HG02642 (cell line): Measurements from ENCODE around the gene TUBB2A.
"Not testable (repeated sequence)": the region's sequence is repeated elsewhere in the genome, so short reads cannot be mapped to it uniquely, and the experiment has no call there.

ENCODE experiments used
- ATAC-seq: cut with Tn5 transposase; IDR thresholded peaks from one replicate; pipeline ENCODE4 v1.9.1; 2021; ENCODE audit warnings: mild to moderate bottlenecking; ENCODE audit not compliant: unreplicated experiment, poor library complexity

The TUBB2A gene

GRCh38 chr6:3157131-3157933 is at the start of gene TUBB2A:
Gene TUBB2A (minus strand): TSS chr6:3157544. CDS start chr6:3157463, 81 bp downstream.
- ATAC-seq, result peak; percentile 81

GRCh38 chr6:3206339-3207015 is 49.1 kb upstream of the TUBB2A start:
- no peak for ATAC-seq

DNA sequence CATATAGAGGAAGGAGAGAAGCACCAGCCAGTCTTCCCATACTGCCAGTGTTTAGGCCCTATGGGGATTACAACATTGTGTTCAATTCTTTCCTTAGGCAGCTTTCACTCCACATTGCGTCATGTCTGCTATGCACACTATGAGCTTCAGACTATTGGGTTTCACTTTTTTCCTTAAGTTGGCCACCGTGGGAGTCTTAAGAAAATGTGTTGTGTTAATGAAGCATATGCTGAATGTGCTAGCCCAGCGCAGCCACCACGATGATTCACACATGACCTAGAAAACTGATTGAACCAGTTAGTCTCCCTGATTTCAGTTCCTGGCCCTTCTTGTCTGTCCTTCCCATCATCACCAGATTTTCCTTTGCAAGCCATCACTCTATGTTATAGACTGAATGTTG is 48.6 kb upstream of the TUBB2A start:
- no peak for ATAC-seq

DNA sequence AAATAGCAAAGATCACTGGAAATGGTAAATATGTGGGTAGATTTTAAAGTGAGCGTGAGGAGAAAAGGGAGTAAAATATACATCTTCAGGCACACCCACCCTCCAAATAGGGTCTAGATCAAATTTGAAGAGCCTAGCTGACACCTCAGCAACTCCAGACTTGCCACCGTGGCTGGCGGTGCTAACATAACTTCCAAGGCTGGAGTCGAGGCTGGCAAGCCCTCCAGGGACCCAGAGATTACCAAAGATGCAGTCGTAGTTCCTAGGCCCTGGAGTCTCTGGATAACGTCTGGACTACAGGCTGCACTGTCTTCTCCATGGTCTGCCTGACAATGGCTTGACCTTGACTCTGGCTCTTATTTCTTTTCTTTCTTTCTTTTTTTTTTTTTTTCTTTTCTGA is 47.6 kb upstream of the TUBB2A start:
- no peak for ATAC-seq

DNA sequence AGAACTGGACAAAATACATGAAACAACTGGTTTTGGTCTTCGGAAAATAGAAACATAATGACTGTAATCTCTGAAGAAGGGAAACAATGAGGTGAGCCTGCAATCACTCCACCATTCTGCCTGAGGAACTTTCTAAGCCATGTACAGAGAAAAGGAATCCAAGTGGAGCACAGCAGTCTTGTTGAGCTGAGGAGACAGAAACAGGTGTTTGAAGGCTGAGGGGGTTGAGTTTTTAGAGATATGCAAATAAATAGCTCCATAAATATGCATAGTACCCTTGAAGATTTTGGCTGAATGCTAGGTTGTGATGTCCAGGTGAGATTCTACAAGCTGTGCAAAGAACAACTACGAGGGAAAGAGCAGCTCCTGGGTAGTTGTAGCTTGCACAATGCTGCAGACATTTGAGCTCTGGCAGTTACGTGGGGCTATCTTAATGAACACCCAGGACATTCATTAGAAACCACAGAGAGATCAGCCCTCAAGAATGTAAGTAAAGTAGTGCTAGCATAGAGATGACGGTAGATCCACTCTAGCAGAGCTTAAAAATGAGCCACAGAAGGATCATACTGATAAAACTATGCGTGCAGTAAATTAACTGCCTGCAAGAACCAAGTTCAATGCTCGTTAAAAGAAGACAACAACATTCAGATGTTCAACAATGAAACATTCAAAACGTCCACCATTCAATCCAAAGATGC is 45.8 kb upstream of the TUBB2A start:
- ATAC-seq, result no peak

DNA sequence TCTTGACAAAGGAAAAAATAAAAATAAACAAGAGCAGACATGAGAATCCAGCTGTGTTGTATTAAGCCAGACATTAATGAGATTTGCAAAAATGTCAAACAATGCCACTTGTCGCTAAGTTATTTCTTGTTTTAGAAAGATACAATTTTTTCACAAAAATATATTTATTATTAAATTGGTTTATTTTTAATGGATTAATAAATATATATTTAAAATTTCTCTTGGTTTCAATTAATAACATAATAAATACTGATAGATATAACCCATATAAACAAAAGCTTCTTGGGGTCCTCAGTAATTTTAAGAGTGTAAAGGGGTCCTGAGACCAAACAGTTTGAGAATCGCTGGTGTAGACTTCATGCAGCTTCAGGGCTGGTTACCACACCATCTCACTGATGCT is 44.0 kb upstream of the TUBB2A start:
- no peak for ATAC-seq

- ATAC-seq, result no peak
Observed at GRCh38 chr6:3200682-3201081, 43.3 kb upstream of the TUBB2A start.

GRCh38 chr6:3199382-3199781 is 42.0 kb upstream of the TUBB2A start:
- ATAC-seq, result no peak

DNA sequence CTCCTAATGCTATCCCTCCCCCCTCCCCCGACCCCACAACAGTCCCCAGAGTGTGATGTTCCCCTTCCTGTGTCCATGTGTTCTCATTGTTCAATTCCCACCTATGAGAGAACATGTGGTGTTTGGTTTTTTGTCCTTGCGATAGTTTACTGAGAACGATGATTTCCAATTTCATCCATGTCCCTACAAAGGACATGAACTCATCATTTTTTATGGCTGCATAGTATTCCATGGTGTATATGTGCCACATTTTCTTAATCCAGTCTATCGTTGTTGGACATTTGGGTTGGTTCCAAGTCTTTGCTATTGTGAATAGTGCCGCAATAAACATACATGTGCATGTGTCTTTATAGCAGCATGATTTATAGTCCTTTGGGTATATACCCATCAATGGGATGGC is 40.4 kb upstream of the TUBB2A start:
- not testable (repeated sequence) for ATAC-seq

- ATAC-seq, result no peak
Observed at GRCh38 chr6:3196770-3197169, 39.4 kb upstream of the TUBB2A start.

DNA sequence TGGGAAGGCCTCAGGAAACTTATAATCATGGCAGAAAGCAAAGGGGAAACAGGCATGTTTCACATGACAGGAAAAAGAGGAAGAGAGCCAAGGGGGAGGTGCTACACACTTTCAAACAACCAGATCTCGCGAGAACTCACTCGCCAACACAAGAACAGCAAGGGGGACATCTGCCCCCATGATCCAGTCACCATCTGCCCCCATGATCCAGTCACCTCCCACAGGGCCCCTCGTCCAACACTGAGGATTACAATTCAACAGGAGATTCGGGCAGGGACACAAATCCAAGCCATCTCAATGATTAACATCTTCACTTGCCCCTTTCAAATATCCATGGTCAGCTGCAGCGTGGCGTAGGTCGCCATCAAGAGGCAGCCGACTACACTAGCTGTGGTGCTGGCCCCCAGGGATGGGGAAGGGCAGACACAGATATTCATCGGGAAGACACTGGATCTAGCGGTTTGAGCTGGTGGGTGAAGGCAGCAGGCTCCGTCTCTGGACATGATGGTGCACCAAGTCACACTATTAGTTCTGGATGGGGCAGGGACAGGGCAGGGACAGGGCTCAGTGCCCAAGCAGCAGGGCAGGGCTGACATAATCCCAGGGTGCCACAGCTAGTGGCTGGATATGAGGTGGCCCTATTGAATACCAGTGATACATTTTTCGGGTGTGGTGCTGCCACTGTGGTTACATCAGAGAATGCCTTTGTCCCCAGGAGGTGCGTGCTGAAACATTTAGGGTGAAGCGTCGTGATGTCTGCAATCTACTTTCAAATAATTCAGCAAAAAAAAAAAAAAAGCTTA is 38.6 kb upstream of the TUBB2A start:
- no peak for ATAC-seq

- no peak for ATAC-seq
Observed at GRCh38 chr6:3195420-3195694, 38.0 kb upstream of the TUBB2A start.

- ATAC-seq, result no peak
Observed at GRCh38 chr6:3194535-3195419, 37.4 kb upstream of the TUBB2A start.

GRCh38 chr6:3193102-3193849 is 35.9 kb upstream of the TUBB2A start:
- no peak for ATAC-seq

GRCh38 chr6:3190779-3191178 is 33.4 kb upstream of the TUBB2A start:
- ATAC-seq, result no peak

DNA sequence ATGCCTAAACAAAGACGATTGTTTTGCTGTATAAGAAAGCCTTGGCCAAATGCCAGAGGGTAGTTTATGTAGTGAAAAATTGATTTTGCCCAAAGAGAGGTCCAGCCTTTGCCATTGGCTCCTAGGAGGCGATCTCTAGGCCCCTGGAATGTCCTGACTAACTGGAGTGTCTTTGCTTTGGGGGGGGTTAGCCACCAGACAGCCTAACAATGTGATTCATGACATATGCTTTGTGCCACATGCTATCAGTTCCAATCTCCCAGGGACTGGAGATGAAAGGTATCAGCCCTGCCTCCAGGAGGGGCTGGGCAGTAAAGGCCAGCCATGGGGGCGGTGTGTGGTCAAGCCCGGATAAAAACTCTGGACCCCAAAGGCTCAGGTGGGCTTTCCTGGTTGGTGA is 32.7 kb upstream of the TUBB2A start:
- ATAC-seq, result no peak

DNA sequence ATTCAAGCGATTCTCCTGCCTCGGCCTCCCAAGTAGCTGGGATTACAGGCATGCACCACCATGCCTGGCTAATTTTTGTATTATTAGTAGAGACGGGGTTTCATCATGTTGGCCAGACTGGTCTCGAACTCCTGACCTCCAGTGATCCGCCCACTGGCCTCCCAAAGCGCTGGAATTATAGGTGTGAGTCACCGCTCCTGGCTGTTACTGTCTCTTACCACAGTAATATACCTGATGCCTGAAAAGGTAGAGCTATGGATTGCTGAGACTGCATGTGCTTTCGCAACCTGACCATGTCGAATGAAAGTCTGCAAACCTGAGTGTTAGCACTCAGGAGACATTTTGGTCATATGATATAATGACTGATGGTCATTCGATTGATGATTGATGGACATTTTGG is 31.8 kb upstream of the TUBB2A start:
- not testable (repeated sequence) for ATAC-seq

DNA sequence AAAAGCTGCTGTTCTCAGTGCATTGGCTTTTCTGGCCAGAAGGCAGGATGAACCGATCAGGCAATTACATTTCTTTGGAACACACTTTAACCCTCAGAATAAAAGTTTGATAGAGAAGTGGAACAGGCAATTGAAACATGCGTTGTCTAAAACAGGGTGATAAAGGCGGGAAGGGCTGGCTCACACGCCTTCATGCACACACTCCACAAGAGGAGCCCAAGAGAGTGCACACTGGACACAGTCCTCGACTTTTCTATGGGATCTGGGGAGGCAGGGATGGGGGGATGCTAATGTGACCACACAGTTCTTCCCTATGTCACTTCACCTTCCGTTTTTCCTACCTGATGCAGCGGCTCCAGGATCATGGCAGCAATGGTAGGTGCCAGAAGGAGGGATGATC is 30.9 kb upstream of the TUBB2A start:
- no peak for ATAC-seq

DNA sequence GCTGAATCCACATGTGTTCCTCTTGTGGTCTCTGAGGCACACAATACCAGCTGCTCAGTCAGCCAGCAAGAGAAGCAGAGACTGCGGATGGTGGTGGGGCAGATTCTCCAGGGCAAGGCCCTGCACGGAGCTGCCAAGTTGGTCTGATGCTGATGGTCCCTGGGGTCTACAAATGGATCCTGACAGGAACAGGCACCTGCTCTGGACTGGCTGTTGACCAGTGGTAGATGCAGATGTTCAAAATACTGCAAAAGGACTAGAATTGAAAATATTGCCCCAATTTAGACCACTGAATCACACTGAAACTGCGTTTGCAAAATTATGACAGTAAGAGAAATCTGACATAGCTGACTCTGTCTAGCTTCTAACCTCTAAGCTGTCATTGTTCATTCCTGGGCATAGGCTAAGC is 29.6 kb upstream of the TUBB2A start:
- ATAC-seq, result no peak
